Measurements from ENCODE around the gene DMGDH. TPM values are rescaled to one million over a fixed set of nuclear protein-coding genes. Genes with fewer than 3 reads are reported as not detected.

DMGDH gene
- total RNA-seq, 2 experiments from 2014 or later: 0.50 to 0.86 TPM

DNA sequence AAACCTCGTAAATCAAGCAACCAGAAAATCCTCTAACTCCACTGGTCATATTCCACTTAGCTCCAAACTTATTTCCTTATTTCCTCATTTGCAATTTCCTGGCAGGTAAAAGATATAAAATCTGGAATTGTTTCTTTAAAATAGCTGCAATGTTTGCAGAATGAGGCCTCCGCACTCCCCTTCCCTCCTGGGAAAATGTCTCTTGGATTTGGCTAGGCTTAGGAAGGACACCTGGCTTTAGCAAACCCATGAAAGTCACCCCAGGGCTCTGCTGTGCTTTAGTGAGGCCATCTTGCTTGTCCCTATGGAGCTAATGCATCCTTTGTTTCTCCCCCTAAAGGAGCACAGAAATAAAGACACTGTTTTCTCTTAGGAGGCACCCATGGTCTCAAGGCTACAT lies 94.9 kb downstream of the DMGDH start:
- DNase-seq (no peak), ATAC-seq (no peak)
- intact Hi-C loops (cut with DNase I, micrococcal nuclease): no loop called here
- Mint-ChIP-seq H3K27me3 (no peaks in the 10 kb centered on the region), H3K9me3 (ENCODE audit: low read depth) (no peaks in the 10 kb centered on the region), H3K36me3 (ENCODE audit: low read depth) (no peaks in the 10 kb centered on the region), H3K4me3 (no peak overlapping the region), H3K27ac (no peak overlapping the region), H3K4me1 (peaks cover 9% of the 10 kb centered on the region)
- POLR2A ChIA-PET: no interaction called here
- CTCF ChIA-PET: interaction anchor here (0.5 to 1.2 kb wide), 2 partner anchors 11 to 1373 kb away, joined by 3 read pairs; partner anchors contain the start of gene ARSB

DNA sequence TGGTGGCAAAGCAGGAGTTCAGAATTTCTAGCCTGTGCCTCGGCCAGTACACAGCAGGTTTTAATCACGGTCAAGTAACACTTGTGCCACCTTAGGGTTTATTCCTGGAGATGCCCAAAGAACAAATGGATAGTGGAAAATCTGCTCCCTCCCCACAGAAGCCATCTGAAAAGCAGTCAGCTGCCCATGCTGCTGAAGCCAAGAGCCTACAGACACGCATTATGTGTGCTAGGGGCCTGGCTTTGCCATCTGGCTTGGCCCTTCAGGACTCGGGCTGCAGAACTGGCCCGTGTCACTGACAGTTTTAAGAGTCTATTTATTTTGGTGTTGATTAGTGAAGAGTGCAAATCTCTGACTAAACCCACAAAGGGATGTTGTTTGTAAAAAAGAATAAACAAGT lies 95.5 kb downstream of the DMGDH start:
- intact Hi-C loops (cut with DNase I, micrococcal nuclease): no loop called here
- ChIA-PET POLR2A (no interaction called here), CTCF (interaction anchor here (1.2 kb wide), 1 partner anchor 11 kb away, joined by 3 read pairs; the partner anchor contains the start of gene ARSB)
- Mint-ChIP-seq H3K27me3 (no peaks in the 10 kb centered on the region), H3K27ac (no peak overlapping the region), H3K4me3 (no peak overlapping the region), H3K9me3 (ENCODE audit: low read depth) (no peaks in the 10 kb centered on the region), H3K36me3 (ENCODE audit: low read depth) (no peaks in the 10 kb centered on the region), H3K4me1 (peaks cover 3% of the 10 kb centered on the region)
- no peak for ATAC-seq
- DNase-seq: no peak

DNA sequence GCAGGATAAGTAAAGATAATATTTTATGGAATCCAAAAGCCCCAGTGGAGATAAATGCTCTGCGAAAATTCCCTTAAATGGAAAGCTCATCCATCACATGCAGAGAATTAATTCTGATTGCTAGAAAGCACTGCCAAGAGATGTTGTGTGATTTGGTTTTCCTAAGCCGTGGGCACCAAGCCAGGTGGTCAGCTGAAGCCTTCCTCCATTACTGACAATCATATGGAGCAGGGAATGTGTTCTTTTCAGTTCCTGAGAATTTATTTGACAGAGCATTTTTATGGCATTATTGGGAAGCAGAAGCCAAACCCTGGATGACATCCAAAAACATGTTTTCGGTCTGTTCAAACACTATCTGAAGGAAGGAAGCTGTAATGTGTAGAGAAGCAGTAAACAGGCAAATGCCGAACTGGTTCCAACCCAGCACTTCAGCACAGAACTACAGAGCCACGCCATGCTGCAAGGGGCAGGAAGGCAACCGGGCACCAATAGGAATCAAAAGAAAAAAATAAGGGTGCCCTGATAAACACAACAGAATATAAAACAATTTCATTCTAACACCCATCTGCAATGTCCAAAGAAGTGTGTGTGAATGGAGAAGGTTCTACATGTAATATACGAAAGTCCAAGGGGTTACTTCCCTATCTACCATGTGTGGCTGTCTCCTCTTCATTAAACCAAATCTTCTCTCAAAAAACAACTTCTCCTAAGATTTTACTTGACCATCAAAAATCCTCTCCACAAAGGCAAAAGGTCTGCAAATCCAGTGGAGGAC lies 96.6 kb downstream of the DMGDH start:
- no peaks in the 10 kb centered on the region for H3K27me3 Mint-ChIP-seq
- H3K4me1 Mint-ChIP-seq: no peaks in the 10 kb centered on the region
- DNase-seq: no peak
- no peak for ATAC-seq
- H3K36me3 Mint-ChIP-seq (ENCODE audit: low read depth): no peaks in the 10 kb centered on the region
- H3K27ac Mint-ChIP-seq: no peak overlapping the region
- ChIA-PET CTCF (no interaction called here), POLR2A (no interaction called here)
- no peaks in the 10 kb centered on the region for H3K9me3 Mint-ChIP-seq (ENCODE audit: low read depth)
- no peak overlapping the region for H3K4me3 Mint-ChIP-seq
- intact Hi-C loops (cut with DNase I, micrococcal nuclease): no loop called here

DNA sequence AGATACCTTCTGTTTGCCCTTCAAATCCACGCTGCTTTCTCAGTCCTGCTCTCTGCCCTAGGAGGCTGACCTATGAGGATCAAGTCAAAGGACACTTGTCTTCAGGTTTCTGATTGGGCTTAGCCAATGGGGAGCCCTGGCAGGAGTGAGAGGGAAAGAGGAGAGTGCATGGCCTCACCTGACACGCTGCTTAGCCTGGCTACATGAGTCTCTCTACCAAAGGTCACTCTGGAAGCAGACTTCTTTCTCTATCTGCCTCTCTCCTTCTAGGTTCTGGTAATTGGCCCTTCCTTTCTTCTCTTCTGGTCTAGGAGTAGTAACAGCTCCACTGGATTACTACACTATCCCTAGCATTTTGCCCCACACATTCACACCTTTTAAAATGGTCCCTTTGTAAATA lies 97.5 kb downstream of the DMGDH start:
- H3K27ac Mint-ChIP-seq: no peak overlapping the region
- ATAC-seq: no peak
- H3K27me3 Mint-ChIP-seq: no peaks in the 10 kb centered on the region
- H3K4me1 Mint-ChIP-seq: no peaks in the 10 kb centered on the region
- ChIA-PET CTCF (no interaction called here), POLR2A (no interaction called here)
- H3K9me3 Mint-ChIP-seq (ENCODE audit: low read depth): no peaks in the 10 kb centered on the region
- no peak overlapping the region for H3K4me3 Mint-ChIP-seq
- DNase-seq: no peak
- H3K36me3 Mint-ChIP-seq (ENCODE audit: low read depth): peaks cover under 1% of the 10 kb centered on the region
- intact Hi-C loops (cut with DNase I, micrococcal nuclease): no loop called here

DNA sequence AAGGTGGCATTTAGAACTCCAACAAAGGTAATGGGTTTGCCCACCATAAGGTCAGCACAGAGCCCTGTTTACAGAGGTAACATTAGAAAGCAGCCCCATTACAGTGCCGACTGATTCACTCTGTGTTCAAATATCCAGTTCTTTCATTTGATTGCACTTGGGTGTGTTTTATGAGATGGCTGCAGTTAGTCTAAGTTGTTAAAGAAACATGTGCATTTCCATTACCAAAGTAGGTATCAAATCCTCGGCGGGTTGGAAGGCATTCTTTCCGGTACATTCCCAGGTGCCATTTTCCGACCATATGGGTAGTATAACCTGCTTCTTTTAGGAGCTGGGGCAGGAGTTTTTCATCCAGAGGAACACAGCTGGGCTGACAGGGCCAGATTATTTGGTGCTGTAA lies 100.7 kb downstream of the DMGDH start:
- ChIA-PET CTCF (no interaction called here), POLR2A (no interaction called here)
- Mint-ChIP-seq H3K4me3 (no peak overlapping the region), H3K27me3 (no peaks in the 10 kb centered on the region), H3K27ac (no peak overlapping the region), H3K4me1 (no peaks in the 10 kb centered on the region), H3K36me3 (ENCODE audit: low read depth) (peaks cover 11% of the 10 kb centered on the region), H3K9me3 (ENCODE audit: low read depth) (no peaks in the 10 kb centered on the region)
- intact Hi-C loops (cut with DNase I, micrococcal nuclease): loop anchor here in 1 of 2 experiments (10.0 kb wide), 1 partner anchor 434 kb away; no protein-coding TSS in a partner anchor
- DNase-seq (no peak), ATAC-seq (no peak)

DNA sequence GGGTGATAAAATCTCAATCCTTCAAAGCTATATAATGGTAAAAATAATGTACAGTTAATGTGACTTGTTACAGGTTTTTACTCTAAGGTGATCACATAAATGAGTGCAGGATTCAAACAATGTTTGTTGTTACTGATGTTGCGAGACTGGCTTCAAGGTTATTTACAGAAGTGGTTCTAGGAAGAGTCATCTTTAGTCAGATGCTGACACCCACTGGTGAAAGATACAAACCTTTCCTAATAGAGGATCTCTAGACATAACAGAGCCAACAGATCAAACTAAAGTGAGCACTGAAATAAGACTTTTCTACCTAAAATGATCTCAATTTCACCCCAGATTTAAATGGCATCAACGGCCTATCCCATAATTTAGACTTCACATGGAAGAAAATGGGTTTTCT lies 104.6 kb downstream of the DMGDH start:
- no peak for ATAC-seq
- Mint-ChIP-seq H3K27ac (no peak overlapping the region), H3K4me3 (no peak overlapping the region), H3K27me3 (no peaks in the 10 kb centered on the region), H3K36me3 (ENCODE audit: low read depth) (peaks cover 16% of the 10 kb centered on the region), H3K4me1 (no peaks in the 10 kb centered on the region), H3K9me3 (ENCODE audit: low read depth) (no peaks in the 10 kb centered on the region)
- intact Hi-C loops (cut with DNase I, micrococcal nuclease): loop anchor here in 1 of 2 experiments (10.0 kb wide), 1 partner anchor 430 kb away; no protein-coding TSS in a partner anchor
- ChIA-PET CTCF (interaction anchor here (0.6 to 1.5 kb wide), 3 partner anchors 58 to 440 kb away, joined by 3 read pairs; no protein-coding TSS in a partner anchor), POLR2A (no interaction called here)
- no peak for DNase-seq

DNA sequence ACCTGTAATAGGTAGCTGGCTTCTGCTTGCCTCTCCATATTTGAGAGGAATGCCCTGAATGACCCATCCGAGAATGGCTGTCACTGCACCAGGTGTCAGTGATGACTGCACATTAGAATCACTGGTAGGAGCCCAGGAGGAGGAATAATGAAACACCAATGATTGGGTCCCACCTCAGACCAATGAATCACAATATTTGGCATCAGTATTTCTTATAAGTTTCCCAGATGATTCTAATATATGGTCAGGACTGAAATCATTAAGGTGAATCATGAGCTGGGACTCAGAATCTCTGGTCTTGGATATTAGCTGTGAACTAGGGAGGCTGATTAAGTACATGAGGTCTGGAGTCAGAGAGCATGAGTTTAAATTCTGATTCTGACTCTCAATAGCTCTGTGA lies 107.7 kb downstream of the DMGDH start:
- Mint-ChIP-seq H3K4me1 (no peaks in the 10 kb centered on the region), H3K27ac (no peak overlapping the region), H3K27me3 (no peaks in the 10 kb centered on the region), H3K4me3 (no peak overlapping the region), H3K9me3 (ENCODE audit: low read depth) (no peaks in the 10 kb centered on the region), H3K36me3 (ENCODE audit: low read depth) (peaks cover 18% of the 10 kb centered on the region)
- intact Hi-C loops (cut with DNase I, micrococcal nuclease): loop anchor here in 1 of 2 experiments (10.0 kb wide), 1 partner anchor 427 kb away; no protein-coding TSS in a partner anchor
- ATAC-seq: no peak
- CTCF ChIA-PET: interaction anchor here (0.5 kb wide), 1 partner anchor 60 kb away, joined by 4 read pairs; no protein-coding TSS in a partner anchor
- DNase-seq: no peak
- POLR2A ChIA-PET: no interaction called here

DNA sequence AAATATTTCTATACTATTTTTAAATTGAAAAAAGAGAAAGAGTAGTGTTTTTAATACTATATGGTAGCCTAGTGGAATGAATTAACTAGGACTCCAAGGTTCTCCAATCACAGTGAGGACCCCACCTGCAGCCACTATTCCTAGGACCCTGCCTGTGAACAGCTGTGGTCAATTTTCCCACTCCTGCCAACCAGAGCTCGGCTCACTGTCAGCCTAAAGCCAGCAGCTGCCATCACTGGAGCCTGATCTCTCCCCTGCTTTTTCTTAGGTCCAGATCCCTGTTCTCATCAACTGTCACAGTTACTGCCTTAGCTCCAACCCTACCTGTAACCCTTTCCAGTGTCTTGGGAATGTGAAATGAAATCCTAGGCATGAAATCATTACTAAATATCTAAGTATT lies 109.7 kb downstream of the DMGDH start:
- intact Hi-C loops (cut with DNase I, micrococcal nuclease): loop anchor here in 1 of 2 experiments (10.0 kb wide), 1 partner anchor 425 kb away; no protein-coding TSS in a partner anchor
- peaks cover 19% of the 10 kb centered on the region for H3K36me3 Mint-ChIP-seq (ENCODE audit: low read depth)
- no peak for ATAC-seq
- H3K9me3 Mint-ChIP-seq (ENCODE audit: low read depth): no peaks in the 10 kb centered on the region
- no peaks in the 10 kb centered on the region for H3K4me1 Mint-ChIP-seq
- no peak overlapping the region for H3K27ac Mint-ChIP-seq
- POLR2A ChIA-PET: no interaction called here
- H3K4me3 Mint-ChIP-seq: no peak overlapping the region
- no peak for DNase-seq
- CTCF ChIA-PET: interaction anchor here (1.1 kb wide), 1 partner anchor 11 kb away, joined by 3 read pairs; no protein-coding TSS in a partner anchor
- no peaks in the 10 kb centered on the region for H3K27me3 Mint-ChIP-seq

DNA sequence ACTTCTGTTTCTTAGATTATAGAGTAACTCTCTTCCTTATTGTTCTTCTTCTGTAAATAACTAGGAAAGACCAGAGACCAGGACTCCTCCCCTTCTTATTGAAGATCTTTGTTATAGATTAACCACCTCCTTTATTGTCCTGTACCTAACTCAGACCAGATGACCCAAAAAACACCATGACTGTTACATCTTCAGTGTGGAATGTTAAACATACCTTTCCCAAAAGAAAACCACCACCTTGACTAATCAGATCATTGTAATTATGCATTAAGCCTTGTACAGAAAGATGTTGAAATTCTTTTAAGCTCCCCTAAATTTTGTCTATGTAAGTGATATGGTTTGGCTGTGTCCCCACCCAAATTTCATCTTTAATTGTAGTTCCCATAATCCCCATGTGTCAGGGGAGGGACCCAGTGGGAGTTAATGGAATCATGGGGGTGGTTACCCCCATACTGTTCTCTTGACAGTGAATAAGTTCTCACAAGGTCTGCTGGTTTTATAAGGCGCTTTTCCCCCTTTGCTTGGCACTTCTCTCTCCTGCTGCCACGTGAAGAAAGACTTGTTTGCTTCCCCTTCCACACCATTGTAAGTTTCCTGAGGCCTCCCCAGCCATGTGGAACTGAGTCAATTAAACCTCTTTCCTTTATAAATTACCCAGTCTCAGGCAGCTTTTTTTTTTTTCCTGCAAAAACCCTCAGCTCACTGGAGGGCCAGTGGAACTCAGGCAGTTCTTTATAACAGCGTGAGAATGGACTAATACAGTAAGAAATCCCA lies 110.6 kb downstream of the DMGDH start:
- H3K27me3 Mint-ChIP-seq: no peaks in the 10 kb centered on the region
- no peak overlapping the region for H3K27ac Mint-ChIP-seq
- intact Hi-C loops (cut with DNase I, micrococcal nuclease): no loop called here
- ATAC-seq (no peak), DNase-seq (no peak)
- POLR2A ChIA-PET: no interaction called here
- peaks cover 3% of the 10 kb centered on the region for H3K4me1 Mint-ChIP-seq
- CTCF ChIA-PET: no interaction called here
- peaks cover 15% of the 10 kb centered on the region for H3K36me3 Mint-ChIP-seq (ENCODE audit: low read depth)
- H3K4me3 Mint-ChIP-seq: no peak overlapping the region
- H3K9me3 Mint-ChIP-seq (ENCODE audit: low read depth): no peaks in the 10 kb centered on the region

DNA sequence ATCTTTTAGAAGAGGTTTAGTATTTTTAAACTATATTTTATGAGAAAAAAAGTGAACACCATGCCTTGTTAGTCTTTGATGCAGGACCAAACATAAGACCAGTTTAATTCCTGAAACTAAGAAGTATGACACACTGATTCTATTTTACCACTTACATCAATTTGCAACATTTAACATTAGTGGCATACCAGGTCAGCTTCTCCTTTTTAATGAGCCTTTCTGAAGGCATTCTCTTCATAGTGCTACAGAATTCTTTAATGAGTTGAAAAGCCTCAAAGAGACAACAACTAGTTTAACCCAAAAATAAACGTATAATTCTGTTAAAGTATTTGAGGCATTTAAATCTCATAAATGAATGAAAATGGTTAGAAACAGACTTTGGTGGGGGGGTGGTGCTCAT lies 112.6 kb downstream of the DMGDH start:
- CTCF ChIA-PET: interaction anchor here (1.1 kb wide), 1 partner anchor 176 kb away, joined by 3 read pairs; no protein-coding TSS in a partner anchor
- no peaks in the 10 kb centered on the region for H3K27me3 Mint-ChIP-seq
- H3K4me3 Mint-ChIP-seq: no peak overlapping the region
- no peaks in the 10 kb centered on the region for H3K9me3 Mint-ChIP-seq (ENCODE audit: low read depth)
- ATAC-seq (no peak), DNase-seq (no peak)
- H3K36me3 Mint-ChIP-seq (ENCODE audit: low read depth): peaks cover 11% of the 10 kb centered on the region
- intact Hi-C loops (cut with DNase I, micrococcal nuclease): no loop called here
- POLR2A ChIA-PET: no interaction called here
- no peak overlapping the region for H3K27ac Mint-ChIP-seq
- peaks cover 11% of the 10 kb centered on the region for H3K4me1 Mint-ChIP-seq

DNA sequence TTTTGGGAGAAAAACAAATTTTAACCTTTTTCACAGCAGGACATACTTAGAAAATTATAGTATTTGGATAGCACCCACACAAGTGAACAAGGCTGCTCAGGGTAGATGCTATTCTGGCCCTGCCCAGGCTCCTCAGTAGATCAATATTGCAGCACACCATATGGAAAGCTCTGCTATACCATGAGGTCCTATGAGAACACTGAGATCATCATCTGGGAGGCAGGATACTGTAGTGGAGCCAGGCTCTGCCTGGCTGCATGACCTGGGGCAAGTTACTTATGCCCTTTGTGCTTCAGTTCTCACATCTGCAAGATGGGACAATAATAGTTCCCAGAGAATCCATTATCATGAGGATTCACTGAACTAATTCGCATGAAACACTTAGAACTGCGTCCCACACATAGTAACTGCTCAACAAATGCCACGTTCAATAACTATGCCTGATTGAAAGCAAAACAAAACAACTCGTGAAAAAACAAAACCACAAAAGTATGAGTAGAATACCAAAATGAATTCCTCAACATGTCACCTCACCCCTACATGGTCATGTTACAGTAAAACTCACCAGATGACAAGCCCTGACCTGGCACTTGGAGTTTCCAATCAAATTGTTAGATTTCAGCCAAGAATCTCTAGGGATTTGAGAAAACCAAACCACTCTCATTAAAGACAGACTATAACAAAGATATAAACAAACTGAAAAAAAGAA lies 116.2 kb downstream of the DMGDH start:
- Mint-ChIP-seq H3K27ac (no peak overlapping the region), H3K4me1 (peaks cover 11% of the 10 kb centered on the region), H3K36me3 (ENCODE audit: low read depth) (peaks cover 11% of the 10 kb centered on the region), H3K4me3 (no peak overlapping the region), H3K9me3 (ENCODE audit: low read depth) (no peaks in the 10 kb centered on the region), H3K27me3 (no peaks in the 10 kb centered on the region)
- ATAC-seq: peak; percentile 87
- ChIA-PET CTCF (interaction anchor here (0.7 kb wide), 1 partner anchor 73 kb away, joined by 3 read pairs; no protein-coding TSS in a partner anchor), POLR2A (no interaction called here)
- intact Hi-C loops (cut with DNase I, micrococcal nuclease): no loop called here
- peak; percentile 6 for DNase-seq

Data from activated CD4-positive, alpha-beta T cell treated with anti-CD3 and anti-CD28 coated beads for 36 hours (primary cell).